Activated CD4-positive, alpha-beta T cell treated with anti-CD3 and anti-CD28 coated beads, Interleukin-2, amount 50 U/mL, for 48 hours (primary cell): Measurements from ENCODE around the gene GINS3.
A peak's percentile ranks its signal among the peaks of the same experiment; 100 is the strongest.

Experiments
- DNase-seq, 2 experiments: peaks; one replicate each; pipeline ENCODE4 v3.0.0-alpha.2; 2020

The GINS3 gene

GRCh38 chr16:58392215-58393137 is at the start of gene GINS3:
Gene GINS3 (plus strand): TSS chr16:58392471. CDS start chr16:58392602, 131 bp downstream.
- DNase-seq = peak; percentile 88 to 92

DNA sequence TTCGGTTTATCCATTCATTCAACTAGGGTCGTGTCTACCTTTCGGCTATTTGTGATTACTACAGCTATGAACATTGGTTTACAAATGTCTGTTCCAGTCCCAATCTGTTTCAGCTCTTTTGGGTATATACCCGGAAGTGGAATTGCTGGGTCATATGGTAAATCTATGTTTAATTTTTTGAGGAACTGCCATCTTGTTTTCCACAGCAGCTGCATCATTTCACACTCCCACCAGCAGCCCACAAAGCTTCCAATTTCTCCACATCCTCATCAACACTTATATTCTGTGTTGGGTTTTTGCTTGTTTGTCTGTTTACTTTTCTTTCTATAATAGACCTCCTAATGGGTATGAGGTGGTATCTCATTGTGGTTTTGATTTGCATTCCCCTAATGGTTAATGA is 48.7 kb upstream of the GINS3 start:
- no peak for DNase-seq

- no peak for DNase-seq
Observed at GRCh38 chr16:58345574-58346354, 46.5 kb upstream of the GINS3 start.

- DNase-seq = no peak
Observed at GRCh38 chr16:58346831-58347371, 45.4 kb upstream of the GINS3 start.

- no peak for DNase-seq
Observed at GRCh38 chr16:58348986-58349385, 43.3 kb upstream of the GINS3 start.

DNA sequence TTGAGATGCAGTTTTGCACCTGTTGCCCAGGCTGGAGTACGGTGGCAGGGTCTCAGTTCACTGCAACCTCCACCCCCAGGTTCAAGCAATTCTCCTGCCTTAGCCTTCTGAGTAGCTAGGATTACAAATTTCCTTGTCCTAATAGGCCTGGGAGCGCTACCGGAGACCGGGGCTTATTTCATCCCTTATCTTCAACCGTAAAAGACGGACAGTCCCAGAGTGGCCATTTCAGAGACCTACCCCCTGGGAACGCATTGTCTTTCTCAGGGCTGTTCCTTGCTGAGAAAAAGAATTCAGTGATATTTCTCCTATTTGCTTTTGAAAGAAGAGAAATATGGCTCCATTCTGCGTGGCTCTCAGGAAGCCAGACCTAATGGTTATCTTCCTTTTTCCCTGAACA is 39.6 kb upstream of the GINS3 start:
- DNase-seq = no peak

DNA sequence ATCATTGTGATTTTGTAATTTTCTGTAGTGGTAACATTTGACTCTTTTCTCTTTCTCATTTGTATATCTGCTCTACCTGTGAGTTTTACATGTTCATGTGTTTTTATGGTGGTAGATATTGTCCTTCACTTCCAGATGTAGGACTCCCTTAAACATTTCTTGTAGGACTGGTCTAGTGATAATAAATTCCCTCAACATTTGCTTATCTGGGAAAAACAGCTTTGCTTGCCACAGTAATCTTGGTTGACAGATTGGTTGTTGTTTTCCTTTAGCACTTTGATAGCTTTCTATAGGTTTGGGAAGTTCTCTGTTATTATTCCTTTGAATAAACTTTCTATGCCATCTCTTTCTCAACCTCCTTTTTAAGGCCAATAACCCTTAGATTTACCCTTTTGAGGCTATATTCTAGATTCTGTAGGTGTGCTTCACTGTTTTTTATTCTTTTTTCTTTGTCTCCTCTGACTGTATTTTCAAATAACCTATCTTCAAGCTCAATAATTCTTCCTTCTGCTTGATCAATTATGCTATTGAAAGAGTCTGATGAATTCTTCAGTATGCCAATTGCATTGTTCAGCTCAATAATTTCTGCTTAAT is 32.1 kb upstream of the GINS3 start:
- DNase-seq = no peak

DNA sequence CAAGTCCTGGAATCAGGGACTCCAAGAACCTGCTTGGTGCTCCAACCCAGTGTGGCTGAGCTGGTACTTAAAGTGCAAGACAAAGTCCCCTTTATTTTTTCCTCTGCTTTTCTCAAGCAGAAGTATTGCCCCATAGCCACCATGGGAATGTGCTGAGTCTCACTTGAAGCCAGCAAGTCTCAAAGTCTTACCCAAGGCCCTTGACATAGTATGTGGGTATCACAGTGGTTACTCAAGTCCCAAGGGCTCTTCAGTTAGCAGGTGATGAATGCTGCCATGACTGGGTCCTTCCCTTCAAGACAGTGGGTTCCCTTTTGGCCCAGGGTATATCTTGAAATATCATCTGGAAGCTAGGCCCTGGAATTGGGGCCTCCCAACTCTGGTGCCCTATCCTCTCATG is 30.5 kb upstream of the GINS3 start:
- DNase-seq = no peak

GRCh38 chr16:58363746-58364393 is 28.4 kb upstream of the GINS3 start:
- DNase-seq = no peak

DNA sequence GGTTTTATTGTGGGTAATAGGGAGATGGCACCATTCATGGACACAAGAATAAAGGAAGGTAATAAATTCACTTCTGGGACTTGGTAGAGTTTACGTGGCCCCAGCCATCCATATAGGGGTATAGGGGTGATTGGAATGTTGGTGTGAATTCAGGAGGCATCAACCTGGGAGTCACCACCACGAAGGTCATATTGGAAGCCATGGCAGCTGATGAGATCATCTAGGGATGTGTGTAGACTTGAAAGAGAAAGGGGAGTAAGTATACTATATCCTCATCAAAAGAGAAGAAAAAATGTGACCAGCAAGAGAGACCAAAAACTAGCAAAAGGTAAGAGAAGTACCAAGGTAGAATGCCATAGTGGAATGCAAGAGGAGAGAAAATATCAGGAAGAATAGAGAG is 26.6 kb upstream of the GINS3 start:
- DNase-seq = no peak

DNA sequence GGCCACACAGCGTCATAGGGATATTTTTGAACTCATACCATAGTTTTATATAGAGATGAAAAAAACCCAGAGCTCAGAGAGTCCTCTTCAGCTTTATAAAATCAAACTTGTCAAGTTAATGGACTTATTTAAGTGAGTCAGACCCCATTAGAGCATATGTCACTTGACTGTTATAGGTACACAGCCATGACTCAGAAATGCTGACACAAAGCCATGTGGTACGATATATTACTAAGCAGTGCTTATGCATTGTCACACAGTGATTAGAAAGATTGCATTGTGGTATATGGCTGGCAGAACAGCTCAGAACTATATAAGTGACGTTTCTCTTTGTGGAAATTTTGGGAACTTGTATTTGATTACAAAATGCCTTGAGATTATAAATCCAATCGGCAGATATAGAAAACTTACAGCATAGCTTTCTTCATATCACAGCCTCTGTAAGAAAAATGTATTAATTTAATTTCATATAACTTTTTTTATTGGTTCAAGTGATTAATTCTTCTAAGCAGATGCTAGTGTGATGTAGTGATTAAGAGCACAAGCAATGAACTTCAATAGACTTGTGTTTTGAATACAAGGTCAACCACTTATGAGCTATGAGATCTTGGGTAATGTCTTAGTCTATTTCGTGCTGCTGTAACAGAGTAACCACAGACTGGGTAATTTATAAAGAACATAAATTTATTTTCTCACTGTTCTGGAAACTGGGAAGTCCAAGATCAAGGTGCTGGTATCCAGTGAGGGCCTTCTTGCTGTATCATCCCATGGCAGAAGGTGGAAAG is 25.8 kb upstream of the GINS3 start:
- no peak for DNase-seq

DNA sequence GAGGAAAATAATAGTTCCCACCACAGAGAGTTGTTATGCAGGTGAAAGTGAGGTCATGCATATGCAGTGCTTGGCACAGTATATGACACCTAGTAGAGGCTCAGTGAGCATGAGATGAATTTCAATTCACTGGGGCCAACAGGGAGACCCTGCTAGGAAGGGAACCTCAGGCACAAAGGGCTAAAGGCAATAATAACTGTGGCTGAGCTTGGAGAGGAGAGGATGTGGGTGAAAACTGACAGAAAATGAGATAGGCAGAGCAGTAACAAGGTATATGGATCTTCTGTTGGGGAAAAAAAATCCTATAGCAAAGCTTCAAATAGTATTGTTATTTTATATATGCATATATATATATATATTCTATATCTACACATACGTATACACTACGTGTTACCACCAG is 25.0 kb upstream of the GINS3 start:
- DNase-seq = no peak

DNA sequence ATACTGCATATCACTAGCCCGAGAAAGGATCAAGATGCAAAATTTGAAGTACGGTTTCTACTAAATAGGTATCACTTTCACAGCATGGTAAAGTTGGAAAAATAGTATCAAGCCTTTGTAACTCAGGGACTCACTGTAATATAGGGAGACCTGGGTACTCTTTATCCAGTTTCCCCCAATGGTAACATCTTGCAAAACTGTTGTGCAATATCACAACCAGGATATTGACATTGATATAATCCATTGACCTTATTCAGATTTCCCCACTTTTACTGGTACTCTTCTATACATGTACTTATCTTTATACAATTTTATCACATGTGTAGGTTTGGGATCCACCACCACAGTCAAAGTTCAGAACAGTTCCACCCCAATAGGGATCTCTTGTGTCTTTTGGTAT is 20.4 kb upstream of the GINS3 start:
- DNase-seq = no peak

GRCh38 chr16:58375386-58375785 is 16.9 kb upstream of the GINS3 start:
- no peak for DNase-seq

DNA sequence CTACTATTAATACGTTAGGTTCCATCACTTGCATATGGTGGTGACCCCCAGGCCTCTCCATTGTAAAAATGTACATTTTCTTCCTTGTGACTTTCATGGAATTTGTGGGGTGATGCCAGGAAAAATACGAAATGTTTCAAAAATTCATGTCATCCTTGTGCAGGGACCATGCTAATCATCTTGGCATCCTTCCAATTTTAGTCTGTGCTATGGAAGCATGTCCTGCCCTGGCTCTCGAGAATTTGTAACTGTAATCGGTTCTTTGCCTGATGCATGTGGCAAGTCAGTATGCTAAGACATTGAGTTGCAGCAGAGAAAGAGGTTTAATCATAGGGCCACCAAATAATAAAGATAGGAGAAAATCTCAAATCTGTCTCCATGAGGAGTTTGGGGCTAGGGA is 14.3 kb upstream of the GINS3 start:
- DNase-seq = no peak

DNA sequence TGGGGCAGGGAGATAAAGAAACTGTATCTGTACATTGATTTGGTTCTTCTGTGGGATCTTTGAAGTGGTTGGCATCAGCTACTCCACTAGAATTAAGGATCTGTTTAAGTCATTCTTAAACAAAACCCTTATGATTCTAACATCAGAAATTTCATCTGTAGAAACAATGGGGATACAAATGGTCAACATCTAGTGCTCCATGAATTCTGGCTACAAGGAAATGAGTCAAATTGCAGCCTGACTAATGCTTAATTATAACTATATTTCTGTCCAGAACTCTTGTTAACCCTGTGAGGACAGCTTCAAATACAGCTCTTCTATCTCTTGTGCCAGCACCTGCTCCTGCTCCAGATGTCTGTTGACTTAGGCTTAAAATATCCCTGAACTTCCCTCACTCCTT is 13.9 kb upstream of the GINS3 start:
- no peak for DNase-seq

GRCh38 chr16:58379736-58380135 is 12.5 kb upstream of the GINS3 start:
- no peak for DNase-seq

GRCh38 chr16:58381661-58382060 is 10.6 kb upstream of the GINS3 start:
- no peak for DNase-seq

GRCh38 chr16:58384437-58385055 is 7.7 kb upstream of the GINS3 start:
- no peak for DNase-seq

DNA sequence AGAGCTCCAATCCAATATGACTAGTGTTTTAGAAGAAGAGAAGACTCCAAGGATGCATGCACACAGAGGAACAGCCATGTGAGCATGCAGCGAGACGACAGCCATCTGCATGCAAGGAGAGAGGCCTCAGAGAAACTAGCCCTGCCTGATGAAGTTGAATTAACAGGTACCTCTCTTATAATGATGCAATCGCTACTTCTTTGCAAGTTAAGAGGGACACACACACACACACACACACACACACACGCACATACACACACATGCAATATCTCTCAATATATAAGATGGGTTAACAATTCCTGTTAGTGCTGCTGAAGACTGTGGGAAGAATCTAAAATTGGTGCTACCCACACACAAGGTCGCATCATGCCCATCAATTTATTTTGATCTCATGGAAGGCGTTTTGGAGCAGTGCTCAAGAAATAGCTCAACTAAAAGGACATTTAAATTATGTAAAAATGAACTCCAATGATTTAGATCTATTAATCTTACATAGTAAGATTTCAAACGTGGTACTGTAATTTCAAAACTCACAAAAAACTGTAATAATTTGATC is 7.0 kb upstream of the GINS3 start:
- DNase-seq = no peak

DNA sequence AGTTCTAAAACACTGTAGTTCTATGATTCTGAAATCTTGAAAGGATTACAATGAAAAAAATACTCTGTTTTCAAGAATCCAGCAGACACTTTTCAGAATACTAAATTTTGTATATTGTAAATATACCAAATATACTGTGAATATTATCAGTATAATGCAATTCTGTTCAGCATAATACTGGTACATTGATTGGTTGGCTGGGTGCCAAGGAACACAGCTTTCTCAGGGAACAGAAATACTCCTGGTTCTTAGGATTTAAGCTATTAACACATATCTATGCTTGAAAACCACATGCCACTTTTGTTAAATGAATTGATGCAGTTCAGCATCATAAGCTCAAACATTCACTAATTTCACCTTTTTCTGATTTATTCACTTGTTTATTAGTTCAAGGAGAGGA is 2.5 kb upstream of the GINS3 start:
- no peak for DNase-seq
